Measurements from ENCODE around the gene LACRT. TPM values are rescaled to one million over a fixed set of nuclear protein-coding genes. Genes with fewer than 3 reads are reported as not detected.

The LACRT gene
- total RNA-seq, 1 experiment from 2014 or later = not detected

DNA sequence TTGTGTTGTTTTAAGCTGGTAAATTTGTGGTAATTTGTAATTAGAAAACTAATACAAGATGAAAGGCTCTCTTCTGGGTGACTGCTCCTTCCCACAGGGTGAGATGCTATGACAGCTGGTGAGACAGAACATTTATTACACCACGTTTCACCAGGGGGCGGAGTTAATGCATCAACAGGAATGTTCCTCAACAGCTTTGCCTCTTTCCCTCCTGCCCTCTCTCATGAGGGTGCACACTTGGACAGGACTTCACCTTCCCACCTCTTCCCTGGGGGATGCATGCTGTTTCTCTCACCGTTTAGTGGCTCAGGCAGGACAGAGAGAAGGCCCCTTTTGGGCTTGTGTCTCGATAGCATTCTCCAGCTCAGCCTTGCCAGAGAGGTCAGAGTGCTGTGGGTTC, 32.9 kb downstream of the LACRT start:
- H3K36me3 ChIP-seq (replicated peaks; ENCODE audit: control insufficient read depth, insufficient read depth, low read length) = no peaks in the 10 kb centered on the region
- H3K4me3 ChIP-seq (ENCODE audit: insufficient read depth, low read depth, low read length) = no peak overlapping the region
- H3K27me3 ChIP-seq (ENCODE audit: control insufficient read depth, insufficient read depth, low read length) = peaks cover 2% of the 10 kb centered on the region; the same call in 1 of the 2 replicates
- no peak for DNase-seq

GRCh38 chr12:54598970-54599369, 35.7 kb downstream of the LACRT start:
- no peak overlapping the region for H3K4me3 ChIP-seq (ENCODE audit: insufficient read depth, low read depth, low read length)
- H3K36me3 ChIP-seq (replicated peaks; ENCODE audit: control insufficient read depth, insufficient read depth, low read length) = no peaks in the 10 kb centered on the region
- no peak for DNase-seq
- H3K27me3 ChIP-seq (ENCODE audit: control insufficient read depth, insufficient read depth, low read length) = peaks cover 10% of the 10 kb centered on the region

GRCh38 chr12:54596526-54596946, 38.2 kb downstream of the LACRT start:
- peaks cover 20% of the 10 kb centered on the region for H3K27me3 ChIP-seq (ENCODE audit: control insufficient read depth, insufficient read depth, low read length)
- H3K36me3 ChIP-seq (replicated peaks; ENCODE audit: control insufficient read depth, insufficient read depth, low read length) = no peaks in the 10 kb centered on the region
- DNase-seq = peak; percentile 73
- H3K4me3 ChIP-seq (ENCODE audit: insufficient read depth, low read depth, low read length) = no peak overlapping the region

GRCh38 chr12:54595471-54595870, 39.2 kb downstream of the LACRT start:
- Histone ChIP-seq H3K27me3 (ENCODE audit: control insufficient read depth, insufficient read depth, low read length) (peaks cover 22% of the 10 kb centered on the region), H3K36me3 (replicated peaks; ENCODE audit: control insufficient read depth, insufficient read depth, low read length) (no peaks in the 10 kb centered on the region)

DNA sequence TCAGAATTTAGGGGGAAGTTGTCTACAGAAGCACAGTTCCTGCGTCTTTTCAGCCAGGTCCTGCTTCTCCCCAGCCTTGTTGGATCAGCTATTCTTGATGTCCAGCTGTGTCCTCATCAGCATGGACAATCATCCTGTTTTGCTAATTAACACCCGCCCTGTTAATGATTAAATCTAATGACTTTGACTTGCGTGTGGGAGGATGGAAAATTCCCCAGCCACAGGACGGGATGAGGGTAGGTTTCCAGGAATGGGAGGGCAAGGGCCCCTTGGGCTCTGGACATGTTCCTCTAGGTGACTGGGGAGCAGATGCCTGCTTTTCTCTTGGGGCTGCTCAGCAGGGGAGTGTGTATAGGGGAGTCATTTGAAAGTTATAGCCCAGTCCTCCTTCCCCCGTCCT, 41.0 kb downstream of the LACRT start:
- DNase-seq = no peak
- Histone ChIP-seq H3K4me3 (ENCODE audit: insufficient read depth, low read depth, low read length) (no peak overlapping the region), H3K27me3 (ENCODE audit: control insufficient read depth, insufficient read depth, low read length) (peaks cover 35% of the 10 kb centered on the region), H3K36me3 (replicated peaks; ENCODE audit: control insufficient read depth, insufficient read depth, low read length) (no peaks in the 10 kb centered on the region)

More at GRCh38 chr12:54595471-54595870, 39.2 kb downstream of the LACRT start:
- no peak overlapping the region for H3K4me3 ChIP-seq (ENCODE audit: insufficient read depth, low read depth, low read length)
- no peak for DNase-seq

DNA sequence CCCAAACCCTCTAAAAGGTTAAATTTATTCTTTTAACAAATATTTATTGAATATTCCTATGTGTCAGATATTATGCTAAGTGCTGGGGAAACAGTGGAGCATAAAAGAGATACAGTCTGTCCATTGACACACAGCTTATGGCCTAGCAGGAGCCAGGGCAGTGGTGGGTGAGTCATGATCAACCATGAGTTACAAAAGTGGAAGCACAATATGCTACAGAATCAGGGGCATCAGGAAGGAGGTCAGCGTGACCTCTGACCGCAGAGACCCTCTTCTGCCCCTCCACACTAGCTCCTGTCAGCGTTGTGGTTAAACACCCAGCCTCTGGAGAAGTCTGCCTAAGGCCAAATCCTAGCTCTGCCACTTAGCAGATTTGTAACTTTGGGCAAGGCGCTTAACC, 41.6 kb downstream of the LACRT start:
- Histone ChIP-seq H3K4me3 (ENCODE audit: insufficient read depth, low read depth, low read length) (no peak overlapping the region), H3K27me3 (ENCODE audit: control insufficient read depth, insufficient read depth, low read length) (peaks cover 36% of the 10 kb centered on the region), H3K36me3 (replicated peaks; ENCODE audit: control insufficient read depth, insufficient read depth, low read length) (no peaks in the 10 kb centered on the region)
- no peak for DNase-seq

DNA sequence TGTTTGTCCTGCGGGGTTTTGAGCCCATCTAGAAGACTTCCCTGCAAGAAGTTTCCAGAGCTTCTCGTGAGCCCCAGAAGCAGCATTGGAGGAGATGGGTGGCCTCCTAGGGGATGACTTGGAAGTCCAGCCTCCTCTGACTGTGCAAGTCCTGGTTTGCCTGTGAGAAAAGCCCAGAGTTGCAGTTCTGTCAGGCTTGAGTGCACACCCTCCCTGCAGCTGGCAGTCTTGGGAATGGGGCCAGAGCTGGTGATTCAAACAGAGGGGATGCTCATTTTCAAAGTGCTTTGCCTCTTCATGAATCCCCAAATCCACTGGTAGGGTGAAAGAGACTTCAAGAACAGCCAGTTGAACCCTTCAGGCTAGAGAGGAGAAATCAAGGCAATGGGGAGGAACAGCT, 42.4 kb downstream of the LACRT start:
- no peaks in the 10 kb centered on the region for H3K36me3 ChIP-seq (replicated peaks; ENCODE audit: control insufficient read depth, insufficient read depth, low read length)
- no peak overlapping the region for H3K4me3 ChIP-seq (ENCODE audit: insufficient read depth, low read depth, low read length)
- H3K27me3 ChIP-seq (ENCODE audit: control insufficient read depth, insufficient read depth, low read length) = peaks cover 44% of the 10 kb centered on the region
- no peak for DNase-seq

GRCh38 chr12:54590978-54591591, 43.6 kb downstream of the LACRT start:
- H3K36me3 ChIP-seq (replicated peaks; ENCODE audit: control insufficient read depth, insufficient read depth, low read length) = no peaks in the 10 kb centered on the region
- peak; percentile 11 for DNase-seq
- no peak overlapping the region for H3K4me3 ChIP-seq (ENCODE audit: insufficient read depth, low read depth, low read length)
- peaks cover 45% of the 10 kb centered on the region for H3K27me3 ChIP-seq (ENCODE audit: control insufficient read depth, insufficient read depth, low read length)

GRCh38 chr12:54589964-54590363, 44.7 kb downstream of the LACRT start:
- H3K36me3 ChIP-seq (replicated peaks; ENCODE audit: control insufficient read depth, insufficient read depth, low read length) = no peaks in the 10 kb centered on the region
- H3K27me3 ChIP-seq (ENCODE audit: control insufficient read depth, insufficient read depth, low read length) = peaks cover 37% of the 10 kb centered on the region
- H3K4me3 ChIP-seq (ENCODE audit: insufficient read depth, low read depth, low read length) = no peak overlapping the region
- peak; percentile 37 for DNase-seq

DNA sequence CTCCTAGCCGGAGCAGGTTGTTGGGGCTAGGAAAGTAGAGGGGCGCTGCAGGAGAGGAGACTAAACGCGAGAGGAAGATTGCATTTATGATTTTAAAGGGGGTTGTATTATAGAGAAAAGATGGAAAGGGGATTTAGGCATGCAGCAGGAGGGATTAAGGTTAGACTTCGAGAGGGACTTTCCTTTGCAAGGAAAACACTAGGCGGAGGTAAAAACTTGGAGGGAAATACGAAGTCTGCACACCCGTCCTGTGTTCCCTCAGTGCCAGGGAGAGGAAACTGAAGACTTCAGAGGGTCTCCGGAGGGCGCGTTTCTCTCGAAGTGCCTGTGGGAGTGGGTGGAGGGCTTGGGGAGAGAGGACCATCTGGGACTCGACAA, 45.8 kb downstream of the LACRT start:
- peak; percentile 29 for DNase-seq
- no peaks in the 10 kb centered on the region for H3K36me3 ChIP-seq (replicated peaks; ENCODE audit: control insufficient read depth, insufficient read depth, low read length)
- peaks cover 35% of the 10 kb centered on the region for H3K27me3 ChIP-seq (ENCODE audit: control insufficient read depth, insufficient read depth, low read length)
- H3K4me3 ChIP-seq (ENCODE audit: insufficient read depth, low read depth, low read length) = peak overlapping the region; percentile 74

DNA sequence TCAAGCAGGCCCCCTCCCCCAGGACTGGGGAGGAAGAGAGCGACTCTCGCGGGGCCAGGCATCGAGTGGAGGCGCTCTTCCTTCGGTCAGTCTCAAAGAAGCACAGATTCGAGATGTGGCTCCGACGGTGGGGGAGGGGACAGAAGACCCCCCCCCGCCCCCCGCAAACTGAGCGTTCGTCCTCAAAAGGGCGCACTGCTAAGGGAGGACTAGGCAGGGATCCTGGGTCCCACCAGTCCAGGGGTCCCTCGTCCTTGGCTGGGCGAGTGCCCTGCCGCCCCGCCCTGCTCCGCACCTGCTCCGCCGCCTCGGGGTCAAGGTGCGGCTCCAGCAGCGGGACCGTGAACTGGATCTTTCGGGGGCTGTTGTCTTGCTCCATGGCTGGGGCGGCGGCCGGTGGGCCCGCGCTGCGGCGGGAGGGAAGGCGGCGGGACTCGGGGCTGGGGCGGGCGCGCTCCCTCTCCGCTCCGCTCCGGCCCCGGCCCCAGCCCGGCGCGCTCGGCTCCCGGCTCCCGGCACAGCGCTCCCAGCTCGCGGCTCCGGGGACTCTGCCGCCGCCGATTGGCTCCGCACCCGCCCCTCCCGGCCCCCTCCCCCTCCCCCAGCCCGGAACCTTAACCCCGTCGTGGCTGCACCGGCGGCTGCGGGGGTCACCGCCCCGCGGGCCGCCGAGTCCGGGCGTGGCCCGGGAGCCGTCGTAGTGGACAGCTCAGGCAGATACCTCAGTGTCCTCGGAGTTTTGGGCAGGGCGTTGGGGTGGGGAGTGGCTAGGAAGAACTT, 46.4 kb downstream of the LACRT start, which contains the start of gene PPP1R1A:
TSS of gene PPP1R1A (minus strand) at position 550 of the 780 bp plus-strand sequence. CDS start at position 379, 171 bp downstream.
- Histone ChIP-seq H3K36me3 (replicated peaks; ENCODE audit: control insufficient read depth, insufficient read depth, low read length) (no peaks in the 10 kb centered on the region), H3K4me3 (ENCODE audit: insufficient read depth, low read depth, low read length) (peak within 1 kb of the TSS; percentile 74), H3K27me3 (ENCODE audit: control insufficient read depth, insufficient read depth, low read length) (peaks cover 34% of the 10 kb centered on the region)
- DNase-seq = peak; percentile 95

DNA sequence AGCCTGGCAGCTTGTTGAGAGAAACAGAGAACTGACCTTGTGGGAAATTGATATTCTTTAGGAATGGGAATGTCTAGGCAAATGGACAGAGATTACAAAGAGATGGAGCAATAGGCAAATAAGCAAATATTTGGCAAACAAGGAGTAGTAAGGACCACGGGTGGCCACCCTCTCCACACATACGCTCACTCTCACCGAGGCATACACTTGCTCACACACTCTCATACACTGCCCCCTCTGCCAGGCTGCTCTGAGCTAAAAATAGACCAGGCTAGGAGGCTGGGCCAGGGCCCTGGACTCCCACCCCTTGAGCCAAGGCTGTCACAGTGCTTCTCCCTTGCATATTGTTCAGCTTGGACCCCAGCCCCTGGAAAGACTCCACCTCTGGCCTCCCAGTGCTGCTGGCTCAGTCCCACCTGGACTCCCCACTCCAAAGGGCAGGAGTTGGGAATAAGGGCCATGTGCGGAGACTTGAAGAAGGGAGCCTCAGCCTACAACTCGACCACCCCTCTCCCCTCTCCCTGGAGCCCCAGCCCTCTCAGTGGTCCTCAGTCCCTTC, 47.3 kb downstream of the LACRT start:
- DNase-seq = peak; percentile 60
- peak overlapping the region; percentile 74 for H3K4me3 ChIP-seq (ENCODE audit: insufficient read depth, low read depth, low read length)
- peaks cover 32% of the 10 kb centered on the region for H3K27me3 ChIP-seq (ENCODE audit: control insufficient read depth, insufficient read depth, low read length)
- no peaks in the 10 kb centered on the region for H3K36me3 ChIP-seq (replicated peaks; ENCODE audit: control insufficient read depth, insufficient read depth, low read length)

DNA sequence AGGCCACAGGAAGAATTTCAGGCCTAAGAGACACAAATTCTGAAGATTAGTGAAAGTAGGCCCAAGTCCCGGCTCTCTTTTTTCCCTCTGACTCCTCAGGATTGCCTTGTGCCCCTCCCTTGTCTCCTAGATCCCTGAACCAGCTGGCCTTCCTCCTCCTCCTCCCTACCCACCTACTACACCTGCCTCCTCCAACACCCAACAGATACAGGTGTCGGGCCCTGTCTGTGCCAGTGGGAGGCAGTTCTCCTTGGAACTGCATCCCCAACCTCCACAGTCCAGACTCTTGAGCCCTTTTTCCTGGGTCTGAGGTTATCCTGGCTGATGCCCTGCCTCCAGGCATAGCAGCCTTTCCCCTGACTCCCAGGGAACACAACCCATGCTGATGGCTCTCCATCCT, 48.1 kb downstream of the LACRT start:
- H3K27me3 ChIP-seq (ENCODE audit: control insufficient read depth, insufficient read depth, low read length) = peaks cover 25% of the 10 kb centered on the region
- no peak overlapping the region for H3K4me3 ChIP-seq (ENCODE audit: insufficient read depth, low read depth, low read length)
- no peaks in the 10 kb centered on the region for H3K36me3 ChIP-seq (replicated peaks; ENCODE audit: control insufficient read depth, insufficient read depth, low read length)
- DNase-seq = peak; percentile 16

DNA sequence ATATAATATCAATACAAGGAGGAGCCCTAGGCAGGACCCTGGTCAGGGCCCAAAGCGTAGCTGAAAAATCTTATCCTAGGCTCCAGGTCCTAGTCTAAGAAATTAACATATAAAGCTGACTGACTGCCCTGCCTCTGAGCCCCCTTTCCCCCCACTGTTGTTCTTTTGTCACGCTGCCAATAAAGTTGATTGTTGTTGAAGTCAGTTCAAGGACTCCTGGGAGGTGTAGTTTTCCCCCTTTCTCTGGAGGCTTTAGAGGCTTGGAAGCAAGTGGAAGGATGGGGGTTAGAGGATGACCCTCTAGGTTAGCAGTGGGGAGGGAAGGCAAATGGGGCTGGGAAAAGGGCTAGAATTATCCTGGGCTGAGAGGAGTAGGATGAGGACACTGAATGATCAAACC, 49.5 kb downstream of the LACRT start:
- Histone ChIP-seq H3K36me3 (replicated peaks; ENCODE audit: control insufficient read depth, insufficient read depth, low read length) (no peaks in the 10 kb centered on the region), H3K4me3 (ENCODE audit: insufficient read depth, low read depth, low read length) (no peak overlapping the region), H3K27me3 (ENCODE audit: control insufficient read depth, insufficient read depth, low read length) (peaks cover 23% of the 10 kb centered on the region)
- peak; percentile 54 for DNase-seq

DNA sequence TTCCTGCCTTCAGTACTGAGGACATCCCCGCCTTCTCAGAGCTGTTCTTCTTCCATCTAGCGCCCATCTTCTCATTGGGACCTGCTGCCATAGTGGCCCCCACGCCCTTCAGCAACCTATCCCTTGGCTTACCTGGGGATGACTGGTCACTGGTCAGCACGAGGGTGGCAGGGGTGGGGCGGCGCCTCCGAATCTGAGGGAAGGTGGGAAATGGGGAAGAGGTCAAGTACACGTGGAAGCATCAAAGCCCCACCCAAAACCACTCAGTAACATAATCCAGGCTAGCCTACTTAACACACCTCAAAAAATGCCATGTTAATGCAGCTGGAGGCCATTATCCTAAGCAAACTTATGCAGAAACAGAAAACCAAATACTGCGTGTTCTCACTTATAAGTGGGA, 50.6 kb downstream of the LACRT start:
- peak; percentile 16 for DNase-seq
- Histone ChIP-seq H3K36me3 (replicated peaks; ENCODE audit: control insufficient read depth, insufficient read depth, low read length) (no peaks in the 10 kb centered on the region), H3K27me3 (ENCODE audit: control insufficient read depth, insufficient read depth, low read length) (peaks cover 15% of the 10 kb centered on the region), H3K4me3 (ENCODE audit: insufficient read depth, low read depth, low read length) (no peak overlapping the region)
